Stimulated activated CD4-positive, alpha-beta T cell treated with anti-CD3 and anti-CD28 coated beads, TNF-alpha, amount 100 ng/mL, for 4 hours (primary cell): Measurements from ENCODE around the gene FUT1.
A peak's percentile ranks its signal among the peaks of the same experiment; 100 is the strongest.

Experiments
- DNase-seq, 3 experiments: peaks; one replicate each; pipeline ENCODE4 v3.0.0-alpha.2; 2020; ENCODE audit warnings: low read depth in 3 of 3

FUT1 gene

DNA sequence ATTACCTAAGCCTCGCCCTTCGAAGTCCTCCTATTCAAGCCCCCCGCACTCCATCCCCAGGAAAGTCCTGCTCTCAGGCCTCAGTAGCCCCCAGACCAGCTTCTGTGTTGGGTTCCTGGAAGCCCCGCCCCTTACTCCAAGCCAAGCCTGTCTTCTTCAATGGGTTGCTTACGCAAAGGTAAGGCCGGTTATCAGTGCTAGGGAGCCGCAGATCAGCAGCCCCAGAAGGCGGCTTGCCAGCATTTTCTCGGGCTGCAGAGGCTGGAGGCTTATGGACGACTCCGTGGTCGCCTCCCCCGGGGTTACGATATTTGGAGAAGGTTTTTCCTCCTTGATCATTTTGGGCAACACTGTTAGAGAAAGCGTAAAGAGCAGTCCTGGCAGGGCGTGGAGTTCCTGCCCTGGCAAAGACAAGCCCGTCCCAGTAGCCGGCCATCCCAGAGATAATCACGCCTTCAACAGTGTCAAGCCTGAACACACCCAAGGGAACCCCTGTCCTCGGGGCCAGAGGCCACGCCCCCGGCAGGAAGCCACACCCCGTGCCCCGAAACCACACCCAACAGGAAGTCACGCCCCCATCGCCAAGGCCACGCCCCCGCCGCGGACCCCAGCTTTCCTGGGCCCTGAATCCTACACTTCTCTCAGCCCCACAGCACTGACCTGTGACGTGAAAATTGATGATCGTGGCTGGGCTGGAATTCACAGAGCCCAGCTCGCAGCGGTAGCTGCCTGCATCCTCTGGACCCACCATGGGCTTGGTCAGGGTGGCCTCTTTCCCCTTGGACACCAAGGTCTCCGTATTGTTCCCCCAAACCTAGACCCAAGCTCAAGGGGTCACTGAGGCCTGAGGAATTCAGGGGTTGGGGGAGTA is 11.1 kb downstream of the FUT1 start:
- no peak for DNase-seq

DNA sequence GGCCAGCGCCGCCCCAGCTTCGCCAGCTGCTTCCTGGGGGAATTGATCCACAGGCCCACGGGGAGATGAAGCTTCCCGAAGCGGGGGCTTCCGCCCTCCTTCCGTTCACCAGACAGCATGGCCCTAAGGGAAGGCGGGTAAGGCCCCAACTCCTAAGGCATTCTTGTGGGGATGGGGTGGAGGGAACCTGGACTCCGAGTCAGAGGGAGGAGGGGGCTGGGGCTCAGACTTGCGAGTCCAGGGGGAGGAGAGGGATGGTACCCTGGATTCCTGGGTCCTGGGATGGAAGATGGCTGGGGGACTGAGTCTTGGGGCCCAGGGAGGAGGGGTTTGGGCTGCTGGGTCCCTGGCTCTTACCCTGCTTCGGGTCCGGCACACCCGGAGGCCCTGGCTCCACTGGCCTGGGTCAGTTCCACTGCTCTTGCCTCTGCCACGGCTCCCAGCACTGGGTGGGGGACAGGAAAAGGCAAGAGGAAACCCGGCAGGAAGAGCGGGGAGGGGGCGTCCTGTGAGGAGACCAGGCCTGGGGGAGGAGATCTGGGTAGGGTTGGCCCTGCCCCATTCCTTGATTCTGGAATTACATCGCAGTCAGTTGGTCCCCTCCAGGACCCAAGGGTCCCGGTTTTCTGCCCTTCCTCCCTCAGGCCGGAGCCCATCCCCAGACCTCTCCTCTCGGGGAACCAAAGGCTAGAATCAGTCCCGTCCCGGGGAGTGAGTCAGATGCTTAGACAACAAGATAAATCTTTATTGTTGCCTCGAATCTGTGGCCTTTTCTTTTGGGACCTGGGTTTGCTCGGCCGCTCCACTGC is 12.1 kb downstream of the FUT1 start, which contains the start of gene RASIP1:
Gene RASIP1 (minus strand): TSS at position 447 of the 809 bp plus-strand sequence. CDS start 328 bp downstream, at position 119.
- DNase-seq = no peak

DNA sequence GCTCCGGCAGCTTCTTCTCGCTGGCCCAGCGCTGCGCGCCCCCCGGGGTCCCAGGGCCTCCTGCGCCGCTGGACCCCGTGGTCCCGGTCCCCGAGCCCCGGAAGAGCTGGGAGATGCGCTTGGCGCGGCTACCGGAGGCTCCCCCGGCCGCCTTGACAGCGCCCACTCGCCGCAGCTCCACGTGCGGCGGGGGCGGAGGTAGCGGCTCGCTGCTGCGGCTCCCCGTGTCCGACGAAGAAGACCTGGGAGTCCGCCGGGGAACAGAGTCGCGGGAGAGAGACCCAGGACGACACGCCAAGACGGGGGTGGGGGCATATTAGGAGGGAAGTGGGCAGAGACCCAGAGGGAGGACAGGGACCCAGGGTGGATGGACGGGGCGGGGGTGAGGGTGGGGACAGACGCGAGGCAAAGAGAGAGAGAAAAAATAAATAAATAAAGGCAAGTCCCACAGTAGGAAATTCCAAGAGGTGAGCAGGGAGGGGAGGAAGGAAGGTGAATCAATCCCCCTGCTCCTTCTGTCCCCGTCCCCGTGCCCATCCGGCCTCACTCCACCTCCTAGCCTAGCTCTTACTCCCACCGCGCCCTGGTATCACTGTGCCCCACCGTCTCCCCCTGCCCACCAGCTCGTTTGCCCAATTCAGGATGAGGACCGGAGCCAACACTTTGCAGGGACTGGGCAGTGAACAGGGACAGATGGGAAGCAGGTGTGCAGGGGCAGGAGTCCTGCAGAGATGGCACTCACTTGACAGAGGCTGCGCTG is 12.9 kb downstream of the FUT1 start:
- no peak for DNase-seq

DNA sequence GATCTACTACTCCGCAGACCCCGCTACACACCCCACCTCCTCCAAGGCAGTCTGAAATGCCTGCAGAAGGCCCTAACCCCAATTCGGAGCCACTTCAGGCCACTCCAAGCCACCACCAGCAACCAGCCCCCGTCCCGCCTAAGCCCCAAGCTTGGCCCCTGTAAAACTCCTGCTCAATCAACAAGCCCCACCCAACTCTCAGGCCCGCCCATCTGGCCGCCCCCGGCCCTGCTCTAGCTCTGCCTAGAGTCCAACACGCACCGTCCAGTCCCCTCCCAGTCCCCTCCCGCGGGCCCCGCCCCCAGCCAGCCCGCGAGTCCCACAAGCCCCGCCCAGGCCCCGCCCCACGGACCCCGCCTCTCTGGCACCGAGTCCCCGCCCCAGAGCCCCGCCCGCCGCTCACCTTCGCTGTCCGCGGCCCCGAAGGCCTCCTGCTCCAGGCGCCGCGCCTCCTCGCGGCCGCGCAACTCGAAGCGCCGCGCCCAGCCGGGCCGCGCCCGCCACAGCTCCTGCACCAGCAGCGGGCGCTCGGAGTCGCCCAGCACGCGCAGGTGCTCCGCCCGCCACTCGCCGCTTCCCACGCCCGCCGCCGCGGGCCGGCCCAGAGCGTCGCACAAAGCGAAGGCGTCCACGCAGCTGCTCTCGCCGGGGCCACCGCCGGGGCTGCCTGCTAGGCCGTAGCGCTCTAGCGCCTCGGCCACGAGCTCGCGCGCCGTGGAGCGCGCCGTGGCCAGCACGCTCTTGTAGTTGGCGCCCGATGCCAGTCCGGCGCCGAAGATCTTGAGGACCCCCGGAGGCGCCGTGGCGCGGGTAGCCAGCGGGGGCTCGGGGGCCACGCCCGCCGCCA is 13.7 kb downstream of the FUT1 start:
- peak; percentile 85 to 93 (median 91) for DNase-seq

DNA sequence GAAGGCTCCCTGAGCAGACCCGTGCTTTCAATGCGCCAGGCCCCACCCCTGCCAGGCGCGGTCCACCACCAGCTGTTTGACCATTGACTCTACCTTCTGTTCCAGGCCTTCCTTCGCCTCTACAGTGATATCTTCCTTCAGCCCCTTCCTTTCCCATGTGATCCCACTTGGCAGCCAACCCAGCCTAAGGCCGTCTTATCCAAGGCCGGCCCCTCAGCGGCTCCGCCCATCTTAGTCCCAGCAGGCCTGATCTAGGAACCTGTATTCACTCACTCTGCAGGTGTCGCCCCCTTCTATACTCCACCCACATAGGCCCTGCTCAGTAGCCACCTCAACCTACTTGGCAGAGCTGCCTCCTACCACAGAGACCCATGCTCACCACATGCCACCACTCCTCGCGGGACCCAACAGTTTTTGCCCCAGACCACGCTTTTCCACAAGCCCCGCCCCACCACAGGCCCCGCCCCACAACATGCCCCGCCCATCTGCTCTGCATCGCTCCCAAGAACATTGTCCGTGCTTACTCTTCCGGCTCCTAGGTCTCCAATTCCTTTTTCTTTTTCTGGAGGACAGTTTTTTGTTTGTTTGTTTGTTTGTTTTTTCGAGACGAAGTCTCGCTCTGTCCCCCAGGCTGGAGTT is 15.0 kb downstream of the FUT1 start:
- no peak for DNase-seq

DNA sequence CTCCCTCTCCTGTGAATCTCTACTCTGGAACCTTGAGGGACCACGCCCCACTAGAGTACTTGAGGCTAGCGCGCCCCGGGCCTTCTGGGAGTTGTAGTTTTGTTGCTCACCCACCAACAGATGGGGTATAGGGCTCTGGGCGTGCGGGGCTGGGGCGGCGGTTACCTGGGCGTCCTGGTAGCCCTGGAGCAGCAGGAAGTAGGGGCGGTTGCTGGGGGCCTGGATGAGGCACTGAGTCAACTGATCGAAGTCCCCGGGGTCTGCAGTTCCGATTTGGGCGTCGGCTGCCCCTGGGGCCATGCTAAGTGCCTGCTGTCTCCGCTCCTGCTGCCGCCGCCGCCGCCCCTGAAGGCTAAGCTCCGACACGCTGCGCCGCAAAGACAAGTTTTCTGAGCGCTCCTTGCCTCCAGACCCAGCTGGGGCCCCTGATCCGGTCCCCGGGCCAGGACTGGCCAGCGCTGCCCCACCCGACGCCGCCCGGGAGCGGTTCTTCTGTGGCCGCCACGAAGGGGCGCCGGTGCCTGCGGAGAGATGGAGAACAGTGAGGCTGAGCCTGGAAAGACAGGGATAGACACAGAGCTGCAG is 17.3 kb downstream of the FUT1 start:
- DNase-seq = no peak

DNA sequence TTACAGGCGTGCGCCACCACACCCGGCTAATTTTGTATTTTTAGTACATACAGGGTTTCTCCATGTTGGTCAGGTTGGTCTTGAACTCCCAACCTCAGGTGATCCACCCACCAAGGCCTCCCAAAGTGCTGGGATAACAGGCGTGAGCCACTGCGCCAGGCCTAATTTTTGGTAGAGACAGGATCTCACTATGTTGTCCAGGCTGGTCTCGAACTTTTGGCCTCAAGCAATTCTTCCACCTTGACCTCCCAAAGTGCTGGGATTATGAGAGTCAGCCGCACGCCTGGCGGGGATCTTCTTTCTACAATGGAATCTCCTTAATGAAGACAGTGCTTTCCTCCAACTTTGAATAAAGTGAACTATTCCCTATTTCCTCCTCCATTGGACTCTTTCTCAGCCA is 17.8 kb downstream of the FUT1 start:
- no peak for DNase-seq

DNA sequence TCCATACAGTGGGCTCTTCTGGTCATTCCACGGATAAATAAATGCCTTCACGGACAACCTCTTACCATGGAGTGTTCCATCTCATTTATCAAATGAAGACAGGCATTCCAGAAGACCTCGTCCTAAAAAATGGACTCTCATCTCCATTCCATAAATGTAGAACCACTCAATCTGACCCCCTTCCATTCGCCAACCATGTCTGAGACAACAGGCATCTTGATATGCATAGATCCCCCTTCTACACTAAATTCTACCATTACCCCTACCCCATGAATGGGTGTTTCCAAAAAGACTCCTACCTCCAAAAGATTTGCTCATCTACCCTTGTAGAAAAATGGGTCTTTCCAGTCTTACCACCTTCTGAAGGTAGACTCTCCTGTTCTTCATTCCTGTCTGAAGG is 21.0 kb downstream of the FUT1 start:
- DNase-seq = no peak

DNA sequence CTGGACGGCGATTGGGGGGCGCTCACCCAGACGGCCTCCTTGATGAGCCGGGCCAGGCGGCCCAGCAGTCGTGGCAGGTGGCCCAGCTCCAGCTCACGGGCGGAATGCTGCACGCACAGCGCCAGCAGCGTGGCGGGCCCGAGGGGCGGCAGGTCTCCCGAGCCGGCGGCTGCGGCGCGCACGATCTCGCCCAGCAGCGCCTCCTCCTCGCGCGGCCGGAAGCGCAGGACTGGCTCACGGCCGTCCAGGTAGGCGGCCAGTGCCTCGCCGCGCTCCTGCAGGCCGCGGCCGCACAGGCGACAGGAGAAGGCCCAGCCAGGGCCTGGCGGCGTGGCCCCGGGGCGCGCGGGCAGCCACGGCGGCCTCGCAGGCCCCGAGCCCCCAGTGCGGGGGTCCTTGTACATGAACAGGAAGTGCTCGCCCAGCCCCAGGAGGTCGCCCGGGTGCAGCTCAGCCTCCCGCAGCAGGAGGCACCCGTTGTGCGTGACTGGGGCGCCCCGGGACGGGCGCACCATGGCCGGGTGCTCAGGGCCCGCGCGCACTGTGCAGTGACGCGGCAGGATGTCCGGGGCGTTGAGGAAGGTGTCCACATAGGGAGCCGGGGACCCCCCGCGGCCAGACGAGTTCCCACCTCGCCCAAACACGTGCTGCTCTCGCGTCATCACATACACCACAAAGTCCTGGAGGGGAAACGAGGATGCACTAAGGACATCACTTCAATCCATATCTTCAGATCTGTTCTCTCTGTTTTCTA is 23.4 kb downstream of the FUT1 start:
- no peak for DNase-seq

DNA sequence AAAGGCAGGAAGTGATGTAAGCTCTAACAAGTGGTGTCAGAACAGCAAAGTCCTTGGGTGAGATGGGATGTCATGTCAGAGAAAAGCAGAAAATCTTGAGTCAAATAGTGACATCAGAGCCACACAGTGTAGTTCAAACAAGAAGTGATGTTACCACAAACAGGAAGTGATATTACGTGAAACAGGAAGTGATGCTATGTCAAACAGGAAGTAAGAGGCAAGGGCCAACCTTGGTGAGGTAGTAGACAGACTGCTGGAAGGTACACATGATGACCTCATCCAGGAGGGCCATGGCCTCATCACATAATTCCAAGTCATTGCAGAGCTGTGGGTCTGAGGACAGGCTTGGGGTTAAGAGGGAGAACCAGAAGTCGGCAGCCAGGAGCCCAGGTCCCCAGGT is 25.9 kb downstream of the FUT1 start:
- no peak for DNase-seq

DNA sequence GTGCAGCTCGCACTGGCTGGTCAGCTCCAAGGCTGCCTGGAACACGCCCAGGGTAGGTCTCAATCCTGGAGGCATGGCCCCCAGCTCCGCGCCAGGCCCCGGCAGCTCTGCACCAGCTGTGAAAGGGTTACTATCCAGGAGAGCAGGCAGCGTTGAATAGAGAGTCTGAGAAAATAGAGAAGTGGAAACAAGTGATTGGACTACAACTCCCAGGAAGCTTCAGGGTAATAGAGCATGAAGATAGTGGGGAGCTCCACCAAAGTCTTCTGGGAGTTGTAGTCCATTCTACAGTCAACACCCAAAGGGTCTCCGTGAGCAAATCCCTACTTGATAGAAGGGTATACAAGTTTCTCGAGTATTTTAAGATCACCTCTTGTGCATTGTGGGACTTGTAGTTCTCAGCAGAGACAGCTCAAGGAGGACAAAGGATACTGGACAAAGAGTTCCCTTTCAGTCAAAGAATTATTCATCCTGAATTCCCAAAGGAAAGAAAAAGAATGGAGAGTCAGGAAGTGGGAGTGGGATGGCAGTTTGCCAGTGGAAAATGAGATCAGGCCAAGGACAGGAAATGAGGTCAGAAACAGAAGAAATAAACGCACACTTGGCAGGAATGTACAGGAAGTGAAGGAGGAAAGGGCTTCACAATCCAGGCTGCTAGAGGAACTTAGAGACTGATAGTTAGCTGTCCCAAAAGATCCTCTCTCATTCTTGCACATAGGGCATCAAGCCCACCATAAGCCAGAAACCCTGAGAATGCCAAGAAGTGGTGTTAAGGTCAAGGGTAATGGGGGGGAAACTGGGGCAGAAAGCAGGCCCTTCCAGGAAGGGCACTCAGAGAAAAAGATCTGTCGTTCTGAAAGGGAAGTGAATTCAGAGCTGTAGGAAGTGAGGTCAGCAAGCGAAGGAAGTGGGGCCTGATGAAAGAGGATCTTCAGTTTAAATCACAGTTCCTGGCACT is 27.4 kb downstream of the FUT1 start:
- DNase-seq = no peak

DNA sequence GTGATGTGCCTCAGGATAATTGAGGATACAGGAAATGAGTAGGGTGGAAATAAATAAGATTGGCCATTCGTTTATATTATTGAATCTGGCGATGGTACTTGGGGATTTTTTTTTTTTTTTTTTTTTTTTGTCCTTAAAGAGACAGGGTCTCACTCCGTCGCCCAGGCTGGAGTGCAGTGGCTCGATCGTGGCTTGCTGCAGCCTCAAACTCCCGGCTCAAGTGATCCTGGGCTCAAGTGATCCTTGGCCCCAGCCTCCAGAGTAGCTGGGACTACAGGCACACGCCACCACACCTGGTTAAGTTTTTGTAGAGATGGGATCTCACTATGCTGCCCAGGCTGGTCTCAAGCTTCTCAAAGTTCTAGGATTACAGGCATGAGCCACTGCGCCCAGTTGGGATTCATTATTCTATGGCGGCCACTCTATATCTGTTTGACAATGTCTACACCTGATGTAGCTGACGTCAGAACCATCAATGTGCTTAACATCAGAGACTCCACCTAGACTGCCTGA is 30.2 kb downstream of the FUT1 start:
- no peak for DNase-seq

DNA sequence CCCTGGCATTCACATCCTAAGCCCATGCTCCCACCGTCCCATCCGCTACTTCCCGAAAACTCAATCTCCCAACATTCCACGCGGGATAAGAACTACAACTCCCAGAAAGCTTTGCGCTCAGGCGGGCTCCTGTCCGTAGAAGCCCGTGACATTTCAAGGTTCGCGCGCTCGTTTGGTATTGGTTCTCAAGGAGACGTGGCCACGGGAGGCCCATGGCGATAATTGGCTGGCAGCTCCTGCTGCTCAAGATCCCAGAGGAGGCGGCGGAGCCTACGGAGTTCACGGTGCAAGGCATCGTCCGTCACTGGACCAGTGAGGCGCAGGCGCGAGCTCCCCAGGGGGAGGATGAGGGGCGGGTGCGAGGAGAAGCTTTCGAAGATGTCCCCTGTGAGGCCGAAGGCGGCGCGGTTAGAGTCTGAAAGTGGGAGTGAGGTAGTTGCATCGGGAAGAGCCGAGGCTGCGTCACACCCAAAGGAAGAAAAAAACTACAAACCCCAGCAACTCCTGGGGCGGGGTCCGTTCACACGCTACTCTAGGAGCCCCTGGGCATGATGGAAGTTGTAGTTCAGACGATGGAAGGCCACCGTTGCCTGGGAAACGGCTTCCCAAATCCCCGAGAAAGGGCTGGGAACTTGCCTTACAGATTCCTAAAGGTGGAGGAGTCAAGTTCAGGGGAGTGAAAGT is 31.7 kb downstream of the FUT1 start:
- peak; percentile 74 to 80 (median 76) for DNase-seq

DNA sequence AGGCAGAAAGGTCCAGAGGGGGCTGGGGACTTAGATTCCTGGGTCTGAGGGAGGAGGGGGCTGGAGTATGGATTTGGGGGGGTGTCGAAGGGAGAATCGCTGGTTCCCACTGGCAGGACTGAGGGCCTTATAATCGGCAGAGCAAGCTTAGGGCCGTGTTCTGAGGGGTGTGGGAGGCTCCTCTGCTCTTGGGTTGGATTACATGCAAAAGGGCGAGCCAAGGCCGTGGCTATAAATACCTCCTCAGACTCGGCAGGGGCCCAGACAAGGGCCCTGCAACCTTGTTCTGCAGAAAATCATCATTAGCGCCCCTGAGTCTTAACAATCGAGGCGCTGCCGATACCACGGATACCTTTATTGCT is 32.2 kb downstream of the FUT1 start:
- DNase-seq = no peak

DNA sequence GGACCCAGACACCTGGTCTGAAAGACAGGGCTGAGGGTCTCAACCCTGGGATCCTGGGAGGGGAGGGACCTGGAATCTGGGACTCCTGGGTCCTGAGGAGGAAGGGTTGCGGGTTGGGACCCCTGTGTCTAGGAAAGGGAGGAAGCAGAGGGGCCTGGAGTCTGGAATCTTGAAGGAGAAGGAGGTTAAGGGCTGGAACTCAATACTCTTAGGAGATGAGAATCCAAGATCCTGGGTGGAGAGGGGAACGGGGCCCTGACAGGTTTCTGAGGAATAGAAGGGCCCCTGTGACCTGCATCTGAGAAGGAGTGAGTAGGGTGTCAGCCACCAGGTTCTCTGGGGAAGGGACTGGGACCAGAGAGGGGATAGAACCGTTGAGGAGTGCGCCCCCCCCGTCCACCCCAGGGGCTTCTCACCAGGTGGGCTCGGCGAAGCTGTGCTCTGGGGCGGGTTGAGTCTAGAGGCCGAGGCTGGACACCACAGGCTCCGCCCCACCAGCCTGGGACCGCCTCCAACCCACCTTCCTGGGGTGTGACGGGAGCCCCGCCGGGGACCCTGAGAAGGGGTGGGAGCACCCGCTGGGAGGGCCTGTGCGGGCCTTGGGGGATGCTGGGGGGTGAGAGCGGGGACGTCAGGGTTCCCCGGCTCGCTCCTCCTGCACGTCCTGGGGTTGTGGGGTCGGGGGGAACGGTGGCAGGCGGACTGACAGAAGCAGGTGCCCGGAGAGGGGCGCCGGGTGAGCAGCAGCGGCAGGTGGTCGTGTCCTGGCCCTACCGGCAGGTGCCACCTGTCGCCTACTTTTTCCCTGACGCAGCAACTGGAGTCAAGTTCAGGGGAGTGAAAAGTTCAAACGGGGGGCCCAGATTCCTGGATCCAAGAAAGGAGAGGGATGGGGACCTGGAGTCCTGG is 32.9 kb downstream of the FUT1 start, which contains the start of gene MAMSTR:
Gene MAMSTR (minus strand): TSS at position 463 of the 909 bp plus-strand sequence. CDS start 694 bp downstream, outside the sequence.
- no peak for DNase-seq

DNA sequence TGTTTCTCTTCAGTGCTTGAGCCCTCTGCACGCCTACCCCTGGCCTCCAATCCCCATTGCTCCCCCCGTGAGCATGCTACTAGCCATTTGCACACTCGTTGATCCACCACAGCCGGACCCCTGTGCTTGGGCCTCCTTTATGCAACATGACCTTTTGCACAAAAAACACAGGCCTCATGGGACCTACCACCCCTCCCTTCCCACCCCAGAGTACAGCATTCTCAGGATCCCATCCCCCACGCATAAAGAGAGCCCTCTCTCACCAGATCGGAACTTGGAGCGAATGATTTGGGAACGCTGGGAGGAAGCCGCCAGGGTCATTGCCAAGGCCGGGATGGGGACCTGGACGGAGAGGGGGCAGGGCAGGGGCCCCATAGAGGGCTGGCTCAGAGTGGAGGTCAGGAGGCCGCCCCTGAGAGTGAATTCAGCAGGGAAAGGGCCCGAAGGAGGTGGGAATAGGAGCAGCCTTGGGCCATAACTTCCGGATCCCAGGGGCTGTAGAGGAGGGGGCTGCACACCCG is 33.7 kb downstream of the FUT1 start:
- no peak for DNase-seq
